Right lobe of liver (tissue), 4 donors: ENCODE measurements around the gene OSBP.

Experiments
- POLR2A ChIP-seq: fragments of 450-650 bp; IDR thresholded peaks from one replicate; pipeline ENCODE4 v1.6.1; 2017; ENCODE audit warnings: antibody characterized with exemption, mild to moderate bottlenecking
- TF ChIP-seq, protein P1 (sequence below), 4 donors: fragments of 200-600 bp in 3 of 4; fragments of 450-650 bp in 1 of 4; IDR thresholded peaks; one replicate each; pipeline versions ENCODE4 v1.5.1 to v1.8.0; 2016 to 2022; ENCODE audit warnings: antibody characterized with exemption in 4 of 4, mild to moderate bottlenecking in 2 of 4
- donor health status: DM: no; HTN: no; CAD: no.
- donor health status: DM: no; HTN: no; CAD: no.
- donor health status: DM: no; HTN: yes; CAD: no.

DNA sequence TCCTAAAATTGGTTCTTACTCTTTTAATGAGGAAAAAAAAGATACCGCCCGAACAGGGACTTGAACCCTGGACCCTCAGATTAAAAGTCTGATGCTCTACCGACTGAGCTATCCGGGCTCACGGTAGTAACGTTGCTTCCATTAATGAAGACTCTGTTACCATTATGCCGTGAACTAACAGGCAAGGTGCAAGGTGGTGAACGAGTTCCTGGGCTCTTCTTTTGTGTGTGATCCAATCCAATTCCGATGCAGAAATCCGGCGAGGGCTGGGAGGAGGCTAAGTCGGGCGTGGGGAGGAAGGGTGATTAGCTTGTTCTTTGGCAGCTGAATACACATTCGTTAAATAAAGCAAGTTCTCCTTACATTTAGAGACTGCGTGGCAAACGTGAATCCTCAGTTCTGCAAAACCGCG, 55.3 kb downstream of the OSBP start:
- TF ChIP-seq, protein P1, sequence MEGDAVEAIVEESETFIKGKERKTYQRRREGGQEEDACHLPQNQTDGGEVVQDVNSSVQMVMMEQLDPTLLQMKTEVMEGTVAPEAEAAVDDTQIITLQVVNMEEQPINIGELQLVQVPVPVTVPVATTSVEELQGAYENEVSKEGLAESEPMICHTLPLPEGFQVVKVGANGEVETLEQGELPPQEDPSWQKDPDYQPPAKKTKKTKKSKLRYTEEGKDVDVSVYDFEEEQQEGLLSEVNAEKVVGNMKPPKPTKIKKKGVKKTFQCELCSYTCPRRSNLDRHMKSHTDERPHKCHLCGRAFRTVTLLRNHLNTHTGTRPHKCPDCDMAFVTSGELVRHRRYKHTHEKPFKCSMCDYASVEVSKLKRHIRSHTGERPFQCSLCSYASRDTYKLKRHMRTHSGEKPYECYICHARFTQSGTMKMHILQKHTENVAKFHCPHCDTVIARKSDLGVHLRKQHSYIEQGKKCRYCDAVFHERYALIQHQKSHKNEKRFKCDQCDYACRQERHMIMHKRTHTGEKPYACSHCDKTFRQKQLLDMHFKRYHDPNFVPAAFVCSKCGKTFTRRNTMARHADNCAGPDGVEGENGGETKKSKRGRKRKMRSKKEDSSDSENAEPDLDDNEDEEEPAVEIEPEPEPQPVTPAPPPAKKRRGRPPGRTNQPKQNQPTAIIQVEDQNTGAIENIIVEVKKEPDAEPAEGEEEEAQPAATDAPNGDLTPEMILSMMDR (IDR thresholded peaks at IDR 0.05) = no peak
- TF ChIP-seq POLR2A = no peak
